ENCODE results near the gene IP6K2. TPM values are rescaled to one million over a fixed set of nuclear protein-coding genes. Genes with fewer than 3 reads are reported as not detected.

IP6K2 gene
- total and polyA plus RNA-seq, 2 of the 8 experiments (the other 6 are each of a cell fraction or from before 2014, with no cell fraction given), result 95.8 to 144 TPM

DNA sequence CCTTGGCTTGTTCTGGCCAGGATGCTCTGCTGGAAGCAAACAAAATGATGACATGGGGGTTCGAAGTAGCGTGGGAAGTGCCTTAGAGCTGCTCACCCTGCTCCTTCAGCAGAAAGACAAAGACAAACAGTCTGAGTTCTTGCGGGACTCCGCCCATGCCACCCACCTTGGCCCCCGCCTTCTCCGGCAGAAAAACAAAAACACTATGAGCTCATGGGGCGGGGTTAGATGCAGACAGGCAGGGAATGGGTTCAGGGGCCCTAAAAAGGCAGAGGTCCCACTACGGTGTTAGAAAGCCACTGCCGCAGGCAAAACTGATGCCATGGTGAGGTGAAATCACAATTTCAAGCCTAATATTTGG, 21.6 kb downstream of the IP6K2 start:
- H3K23me2 ChIP-seq (ENCODE audit: low read depth, low read length), result no peaks in the 10 kb centered on the region
- H3K79me1 ChIP-seq (ENCODE audit: low read depth, low read length), result peaks cover 14% of the 10 kb centered on the region
- H2BK120ac ChIP-seq (replicated peaks; ENCODE audit: low read depth, low read length), result no peak overlapping the region
- 0 out of 2 replicates have a peak overlapping the region, but pooled peaks have one; percentile 62 for H2BK12ac ChIP-seq (ENCODE audit: low read depth, low read length)
- H3K18ac ChIP-seq (ENCODE audit: extremely low read depth, low read length), result no peak overlapping the region; the same call in 1 of the 2 replicates
- no peak overlapping the region for H4K91ac ChIP-seq (replicated peaks; ENCODE audit: insufficient read length, low read length)
- H3K23ac ChIP-seq (ENCODE audit: insufficient read length), result no peak overlapping the region
- H4K20me1 ChIP-seq (replicated peaks in 1 of 2; ENCODE audit: control insufficient read depth in 1 of 2, insufficient read depth in 2 of 2, low read length in 2 of 2), result peaks cover 20 to 32% of the 10 kb centered on the region in 2 experiments
- WGBS, 2 experiments (ENCODE audit: extremely low coverage in 1 of 2, insufficient coverage in 1 of 2, insufficient read length in 1 of 2, insufficient replicate concordance in 2 of 2, low coverage in 1 of 2, low lambda C conversion rate in 2 of 2, missing lambda C conversion rate in 1 of 2), result 49% methylated on average over 9 of the region's 9 CpGs; no CpG with 5 or more reads in 1 of the 2 experiments
- H3K36me3 ChIP-seq (ENCODE audit: control insufficient read depth in 2 of 4, insufficient read depth in 4 of 4, low read length in 3 of 4), result peaks cover 25 to 74% (median 48%) of the 10 kb centered on the region in 4 experiments
- no peaks in the 10 kb centered on the region for H3K9me3 ChIP-seq (ENCODE audit: insufficient read depth in 2 of 2, low read depth in 1 of 2, low read length in 1 of 2)
- CTCF ChIA-PET (ENCODE audit: partially characterized antibody), result interaction anchor here (0.7 to 1.8 kb wide), 6 partner anchors 9 to 63 kb away, joined by 3 to 5 read pairs (median 3); partner anchors contain the start of gene NCKIPSD
- DNase-seq (ENCODE audit: low read depth in 1 of 2, low spot score in 2 of 2) (peak; percentile 82), FAIRE-seq (peak; percentile 89)
- H2BK20ac ChIP-seq (ENCODE audit: low read length), result no peak overlapping the region
- peak overlapping the region in 3 of 4 experiments; percentile 12 to 36 (median 20); a peak in 4 of 8 replicates for H3K4me3 ChIP-seq (ENCODE audit: extremely low read depth in 1 of 4, insufficient read depth in 2 of 4, low read depth in 3 of 4, low read length in 4 of 4)
- peaks cover 6 to 7% (median 6%) of the 10 kb centered on the region in 4 experiments for H3K4me1 ChIP-seq (replicated peaks in 1 of 4; ENCODE audit: control insufficient read depth in 3 of 4, insufficient read depth in 4 of 4, low read length in 3 of 4)
- POLR2A ChIA-PET (ENCODE audit: partially characterized antibody), result interaction anchor here (0.7 to 13.3 kb wide), 10 partner anchors 9 to 152 kb away, joined by 3 to 187 read pairs (median 3); partner anchors contain the start of genes IP6K2, NCKIPSD and PRKAR2A
- H4K5ac ChIP-seq (ENCODE audit: insufficient read length, low read depth, low read length), result no peak overlapping the region
- no peak overlapping the region for H3K4ac ChIP-seq (replicated peaks; ENCODE audit: insufficient read length, low read depth, low read length)
- no peak overlapping the region for H2BK15ac ChIP-seq (ENCODE audit: low read length)
- no peak overlapping the region for H3K14ac ChIP-seq (ENCODE audit: insufficient read length)
- H2AK5ac ChIP-seq (ENCODE audit: low read depth, low read length), result peak overlapping the region; percentile 34; the same call in 1 of the 2 replicates
- H2AFZ ChIP-seq (ENCODE audit: low read length), result no peak overlapping the region
- peak overlapping the region; percentile 69 for H3K27ac ChIP-seq (ENCODE audit: low read depth, low read length)
- H3K9ac ChIP-seq (replicated peaks in 1 of 4; ENCODE audit: extremely low read depth in 1 of 4, low read depth in 3 of 4, low read length in 3 of 4), result peak overlapping the region in 3 of 4 experiments; percentile 65 to 73 (median 65); a peak in 6 of 7 replicates
- no peaks in the 10 kb centered on the region for H3K27me3 ChIP-seq (replicated peaks in 1 of 4; ENCODE audit: control insufficient read depth in 3 of 4, extremely low read depth in 1 of 4, insufficient read depth in 3 of 4, low read length in 3 of 4)
- H4K8ac ChIP-seq (ENCODE audit: extremely low read depth, insufficient read depth, low read length), result no peak overlapping the region
- H3K4me2 ChIP-seq (ENCODE audit: insufficient read depth in 1 of 2, low read depth in 2 of 2, low read length in 2 of 2), result peak overlapping the region; percentile 50 to 58
- 0 out of 2 replicates have a peak, but pooled peaks have one; percentile 58 for TF ChIP-seq SP1 (IDR thresholded peaks at IDR 0.05; ENCODE audit: low read depth, low read length)
- no peak for TF ChIP-seq NANOG (IDR thresholded peaks at IDR 0.05; ENCODE audit: insufficient read depth, low read depth, low read length, poor library complexity, severe bottlenecking)
- TF ChIP-seq JUND (IDR thresholded peaks at IDR 0.05; ENCODE audit: low read length), result 0 out of 2 replicates have a peak, but pooled peaks have one; percentile 37
- TF ChIP-seq, protein P1, sequence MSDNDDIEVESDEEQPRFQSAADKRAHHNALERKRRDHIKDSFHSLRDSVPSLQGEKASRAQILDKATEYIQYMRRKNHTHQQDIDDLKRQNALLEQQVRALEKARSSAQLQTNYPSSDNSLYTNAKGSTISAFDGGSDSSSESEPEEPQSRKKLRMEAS (IDR thresholded peaks at IDR 0.05), result 0 out of 2 replicates have a peak, but pooled peaks have one; percentile 20
- peak; percentile 32; the same call in 1 of the 2 replicates for TF ChIP-seq TBP (IDR thresholded peaks at IDR 0.05; ENCODE audit: low read depth, low read length)
- peak; percentile 17; the same call in 1 of the 2 replicates for TF ChIP-seq SRF (IDR thresholded peaks at IDR 0.05; ENCODE audit: low read depth, low read length)
- TF ChIP-seq TAF1 (IDR thresholded peaks at IDR 0.05; ENCODE audit: low read depth, low read length), result peak; percentile 42; the same call in 1 of the 2 replicates
- TF ChIP-seq SIRT6 (IDR thresholded peaks at IDR 0.05; ENCODE audit: low read length), result no peak
- TF ChIP-seq TEAD4 (IDR thresholded peaks at IDR 0.05; ENCODE audit: low read depth, low read length), result 0 out of 2 replicates have a peak, but pooled peaks have one; percentile 8
- no peak for TF ChIP-seq FOSL1 (IDR thresholded peaks at IDR 0.05; ENCODE audit: insufficient read depth, low read depth, low read length)
- no peak for TF ChIP-seq KDM1A (IDR thresholded peaks at IDR 0.05; ENCODE audit: borderline replicate concordance, low read length)
- peak; percentile 34 to 62; a peak in 2 of 3 replicates for TF ChIP-seq POLR2A (IDR thresholded peaks at IDR 0.05; ENCODE audit: control extremely low read depth in 1 of 2, low read depth in 2 of 2, low read length in 2 of 2)
- H3K79me2 ChIP-seq (ENCODE audit: control insufficient read depth in 1 of 2, insufficient read depth in 2 of 2, low read length in 2 of 2), result peaks cover 25 to 75% of the 10 kb centered on the region in 2 experiments
- peak overlapping the region; percentile 5; the same call in 1 of the 2 replicates for H2BK5ac ChIP-seq (ENCODE audit: low read depth, low read length)
- no peak overlapping the region for H3K56ac ChIP-seq (replicated peaks; ENCODE audit: insufficient read length, low read depth, low read length)
